Mucosa of rectum (tissue), 2 donors: ENCODE measurements around the gene MSI2.

Source experiments
- H3K27ac ChIP-seq, 2 donors: one replicate each; pipeline ENCODE4 v1.7.0; 2013; ENCODE audit warnings: inconsistent platforms in 2 of 2, low read depth in 2 of 2, low read length in 2 of 2
- H3K27me3 ChIP-seq, 2 donors: one replicate each; pipeline ENCODE4 v1.7.0; 2013; ENCODE audit warnings: low read length in 2 of 2; ENCODE audit not compliant: control insufficient read depth in 2 of 2, insufficient read depth in 2 of 2
- H3K36me3 ChIP-seq, 2 donors: one replicate each; pipeline ENCODE4 v1.7.0; 2013; ENCODE audit warnings: low read length in 2 of 2; ENCODE audit not compliant: control insufficient read depth in 2 of 2, insufficient read depth in 2 of 2
- H3K4me1 ChIP-seq, 2 donors: one replicate each; pipeline ENCODE4 v1.7.0; 2013; ENCODE audit warnings: low read length in 2 of 2, mild to moderate bottlenecking in 1 of 2; ENCODE audit not compliant: control insufficient read depth in 2 of 2, insufficient read depth in 2 of 2
- H3K4me3 ChIP-seq, 2 donors: one replicate each; pipeline ENCODE4 v1.7.0; 2013; ENCODE audit warnings: low read length in 2 of 2
- H3K9ac ChIP-seq, 2 donors: one replicate each; pipeline ENCODE4 v1.7.0; 2013; ENCODE audit warnings: low read length in 2 of 2, low read depth in 1 of 2, mild to moderate bottlenecking in 1 of 2
- H3K9me3 ChIP-seq, 2 donors: one replicate each; pipeline ENCODE4 v1.7.0; 2013; ENCODE audit warnings: low read length in 2 of 2; ENCODE audit not compliant: control insufficient read depth in 2 of 2
- donor health status: healthy.
- donor health status: Normal muscosa, but diverticular disease.

Gene MSI2

DNA sequence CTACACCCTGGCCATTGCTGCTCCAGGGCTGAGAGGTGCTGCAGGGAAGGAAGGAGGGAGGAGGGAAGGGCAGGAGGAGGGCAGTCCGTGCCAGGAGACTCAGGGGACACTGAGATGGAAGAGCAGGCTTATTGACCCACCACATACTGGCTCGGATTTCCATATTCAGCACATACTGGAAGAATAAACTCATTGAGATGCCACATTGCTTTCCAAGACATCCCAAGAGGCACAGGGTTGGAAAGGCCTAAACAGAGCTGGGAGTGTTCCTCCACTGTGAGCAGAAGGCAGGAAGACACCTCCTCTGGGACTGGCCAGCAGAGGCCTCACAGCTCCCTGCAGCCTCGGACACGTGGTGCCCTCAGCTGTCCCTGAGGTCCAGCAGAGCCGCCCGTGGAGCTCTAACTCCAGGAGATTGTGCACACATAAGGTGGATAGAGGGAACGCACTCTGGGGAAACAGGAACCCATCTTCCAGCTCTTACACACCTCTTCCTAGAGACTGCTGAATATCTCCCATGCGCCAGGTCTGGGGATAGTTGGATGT, 471.4 kb downstream of the MSI2 start:
- Histone ChIP-seq H3K9ac (no peak overlapping the region), H3K4me3 (no peak overlapping the region), H3K27ac (no peak overlapping the region), H3K27me3 (no peaks in the 10 kb centered on the region), H3K4me1 (no peaks in the 10 kb centered on the region), H3K9me3 (no peaks in the 10 kb centered on the region), H3K36me3 (no peaks in the 10 kb centered on the region)

DNA sequence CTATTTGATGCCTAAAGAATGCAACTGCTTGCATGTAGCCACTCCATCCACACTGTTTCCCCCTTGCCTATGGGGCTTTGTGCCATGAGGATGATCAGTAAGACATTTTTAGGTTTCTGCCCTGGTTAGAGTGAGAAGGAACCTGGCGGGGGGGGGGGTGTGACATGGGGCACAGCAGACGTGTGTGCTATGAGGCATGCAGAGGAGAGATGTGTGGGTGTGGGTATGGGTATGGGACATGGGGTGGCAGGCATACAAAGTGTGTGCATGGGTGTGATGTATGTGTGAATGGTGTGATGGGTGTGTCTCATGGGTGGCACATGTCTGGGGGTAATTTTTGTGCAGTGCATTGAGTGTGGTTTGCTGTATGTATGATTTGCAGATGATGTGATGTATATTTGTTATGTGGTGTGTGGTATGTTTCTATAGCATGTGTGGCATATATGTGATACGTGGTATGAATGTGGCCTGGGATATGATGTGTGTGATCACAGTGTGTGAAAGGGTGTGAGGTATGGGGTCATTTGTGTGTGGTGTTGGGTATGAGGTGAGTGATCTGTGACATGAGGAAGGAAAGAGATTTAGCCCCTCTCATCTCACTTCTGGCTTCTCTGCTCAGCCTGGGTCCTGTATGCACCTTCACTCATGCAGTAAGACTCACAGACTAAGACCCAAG, 473.8 kb downstream of the MSI2 start:
- H3K27me3 ChIP-seq = peaks cover 0 to 2% of the 10 kb centered on the region in 2 donors
- H3K4me1 ChIP-seq = no peaks in the 10 kb centered on the region

DNA sequence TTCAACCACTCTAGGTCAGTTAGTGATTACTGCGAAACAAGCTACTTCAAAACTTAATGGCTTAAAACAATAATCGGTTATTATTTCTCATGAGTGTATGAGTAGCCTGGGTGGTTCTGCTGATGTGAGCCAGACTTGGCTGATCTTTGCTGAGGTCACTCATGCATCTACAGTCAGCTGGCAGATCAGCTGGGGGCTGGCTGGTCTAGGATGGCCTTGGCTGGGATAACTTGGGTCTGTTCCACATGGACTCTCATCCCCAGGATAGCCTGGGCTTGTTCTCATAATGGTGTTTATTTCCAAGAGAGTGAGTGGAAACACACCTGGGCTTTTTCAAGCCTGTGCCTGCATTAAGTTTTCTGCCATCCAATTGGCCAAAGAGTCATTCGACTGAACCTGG, 475.7 kb downstream of the MSI2 start:
- no peaks in the 10 kb centered on the region for H3K9me3 ChIP-seq
- peaks cover 0 to 2% of the 10 kb centered on the region in 2 donors for H3K27me3 ChIP-seq
- no peaks in the 10 kb centered on the region for H3K4me1 ChIP-seq
- H3K9ac ChIP-seq = no peak overlapping the region
- no peaks in the 10 kb centered on the region for H3K36me3 ChIP-seq
- no peak overlapping the region for H3K27ac ChIP-seq
- H3K4me3 ChIP-seq = no peak overlapping the region

More for the DNA sequence above, 473.8 kb downstream of the MSI2 start:
- no peak overlapping the region for H3K4me3 ChIP-seq
- H3K9ac ChIP-seq = no peak overlapping the region
- H3K27ac ChIP-seq = no peak overlapping the region
- H3K36me3 ChIP-seq = no peaks in the 10 kb centered on the region
- H3K9me3 ChIP-seq = no peaks in the 10 kb centered on the region

DNA sequence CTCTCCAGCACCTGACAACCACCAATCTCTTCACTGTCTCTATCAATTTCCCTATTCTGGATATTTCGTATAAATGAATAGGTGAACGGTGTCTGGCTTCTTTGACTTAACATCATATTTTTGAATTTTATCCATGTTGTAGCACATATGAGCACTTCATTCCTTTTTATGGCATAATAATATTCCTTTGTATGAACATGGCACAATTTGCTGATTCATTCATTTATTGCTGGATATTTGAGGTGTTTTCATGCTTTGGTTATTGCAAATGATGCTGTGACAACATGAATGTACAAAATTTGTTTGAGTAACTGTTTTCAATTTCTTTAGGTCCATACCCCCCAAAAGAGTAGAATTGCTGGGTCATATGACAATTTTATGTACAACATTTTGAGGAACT, 476.8 kb downstream of the MSI2 start:
- H3K27ac ChIP-seq = no peak overlapping the region
- peaks cover 0 to 2% of the 10 kb centered on the region in 2 donors for H3K27me3 ChIP-seq
- H3K9ac ChIP-seq = no peak overlapping the region
- H3K4me3 ChIP-seq = no peak overlapping the region
- H3K4me1 ChIP-seq = no peaks in the 10 kb centered on the region
- no peaks in the 10 kb centered on the region for H3K36me3 ChIP-seq
- no peaks in the 10 kb centered on the region for H3K9me3 ChIP-seq
